Nephron (organoid): ENCODE data around the gene GSG1L.
A peak's percentile ranks its signal among the peaks of the same experiment; 100 is the strongest.

ENCODE experiments used
- H3K27ac Mint-ChIP-seq, 3 experiments: 2 replicates each; pipeline ENCODE4 v1.8.0; 2020; ENCODE audit warnings: mixed read lengths in 3 of 3, mild to moderate bottlenecking in 2 of 3, moderate library complexity in 1 of 3
- H3K27me3 Mint-ChIP-seq: 2 replicates; pipeline ENCODE4 v1.8.0; 2021; ENCODE audit warnings: low read depth, mild to moderate bottlenecking, moderate library complexity, mixed read lengths
- H3K36me3 Mint-ChIP-seq: 2 replicates; pipeline ENCODE4 v1.8.0; 2020; ENCODE audit warnings: low read depth, mixed read lengths
- H3K4me1 Mint-ChIP-seq: 2 replicates; pipeline ENCODE4 v1.8.0; 2020; ENCODE audit warnings: mixed read lengths
- H3K4me3 Mint-ChIP-seq, 3 experiments: 2 replicates each; pipeline ENCODE4 v1.8.0; 2020; ENCODE audit warnings: mild to moderate bottlenecking in 3 of 3, mixed read lengths in 3 of 3, moderate library complexity in 2 of 3
- H3K9me3 Mint-ChIP-seq: 2 replicates; pipeline ENCODE4 v1.8.0; 2020; ENCODE audit warnings: mixed read lengths
- TF ChIP-seq, protein P1 (sequence below), 3 experiments: fragments of 200-600 bp; sonication (generic); IDR thresholded peaks; one replicate each; pipeline ENCODE4 v1.5.0; 2021; ENCODE audit warnings: antibody characterized with exemption in 3 of 3; ENCODE audit not compliant: unreplicated experiment in 3 of 3

GSG1L gene

DNA sequence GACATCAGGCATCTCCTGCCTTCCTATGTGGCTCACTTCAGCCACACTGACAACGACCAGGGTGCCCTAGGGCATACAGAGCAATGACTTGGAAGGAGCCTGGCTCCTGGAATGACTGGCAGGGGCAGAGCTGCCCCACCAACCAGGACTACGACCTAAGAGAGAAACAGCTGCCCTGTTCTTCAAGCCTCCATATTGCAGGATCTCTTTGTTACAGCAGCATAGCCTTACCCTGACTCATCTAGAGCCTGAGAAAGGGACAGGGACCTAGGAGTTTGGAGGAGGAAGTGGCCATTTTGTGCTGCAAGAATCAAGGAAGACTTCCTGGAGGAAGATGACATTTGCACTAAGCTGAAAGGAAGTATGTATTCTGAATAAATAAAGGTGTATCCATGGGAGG, 49.6 kb downstream of the GSG1L start:
- Mint-ChIP-seq H3K27me3 (peaks cover 8% of the 10 kb centered on the region), H3K27ac (peak overlapping the region in 1 of 3 experiments; percentile 14), H3K9me3 (peaks cover 5% of the 10 kb centered on the region), H3K4me1 (peaks cover 33% of the 10 kb centered on the region), H3K36me3 (no peaks in the 10 kb centered on the region), H3K4me3 (no peak overlapping the region)
- TF ChIP-seq, protein P1, sequence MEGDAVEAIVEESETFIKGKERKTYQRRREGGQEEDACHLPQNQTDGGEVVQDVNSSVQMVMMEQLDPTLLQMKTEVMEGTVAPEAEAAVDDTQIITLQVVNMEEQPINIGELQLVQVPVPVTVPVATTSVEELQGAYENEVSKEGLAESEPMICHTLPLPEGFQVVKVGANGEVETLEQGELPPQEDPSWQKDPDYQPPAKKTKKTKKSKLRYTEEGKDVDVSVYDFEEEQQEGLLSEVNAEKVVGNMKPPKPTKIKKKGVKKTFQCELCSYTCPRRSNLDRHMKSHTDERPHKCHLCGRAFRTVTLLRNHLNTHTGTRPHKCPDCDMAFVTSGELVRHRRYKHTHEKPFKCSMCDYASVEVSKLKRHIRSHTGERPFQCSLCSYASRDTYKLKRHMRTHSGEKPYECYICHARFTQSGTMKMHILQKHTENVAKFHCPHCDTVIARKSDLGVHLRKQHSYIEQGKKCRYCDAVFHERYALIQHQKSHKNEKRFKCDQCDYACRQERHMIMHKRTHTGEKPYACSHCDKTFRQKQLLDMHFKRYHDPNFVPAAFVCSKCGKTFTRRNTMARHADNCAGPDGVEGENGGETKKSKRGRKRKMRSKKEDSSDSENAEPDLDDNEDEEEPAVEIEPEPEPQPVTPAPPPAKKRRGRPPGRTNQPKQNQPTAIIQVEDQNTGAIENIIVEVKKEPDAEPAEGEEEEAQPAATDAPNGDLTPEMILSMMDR (IDR thresholded peaks at IDR 0.05; ENCODE audit: unreplicated experiment in 3 of 3), result no peak

- Mint-ChIP-seq H3K36me3 (no peaks in the 10 kb centered on the region), H3K4me1 (peaks cover 33% of the 10 kb centered on the region), H3K9me3 (peaks cover 5% of the 10 kb centered on the region), H3K4me3 (no peak overlapping the region), H3K27ac (no peak overlapping the region), H3K27me3 (peaks cover 8% of the 10 kb centered on the region)
- TF ChIP-seq, protein P1 (IDR thresholded peaks at IDR 0.05; ENCODE audit: unreplicated experiment in 3 of 3), result no peak
These were observed 50.1 kb downstream of the GSG1L start for GRCh38 chr16:28013392-28013791.

- Mint-ChIP-seq H3K4me3 (peak overlapping the region in 1 of 3 experiments; percentile 38), H3K27me3 (peaks cover 8% of the 10 kb centered on the region), H3K4me1 (peaks cover 33% of the 10 kb centered on the region), H3K36me3 (no peaks in the 10 kb centered on the region), H3K9me3 (no peaks in the 10 kb centered on the region), H3K27ac (peak overlapping the region; percentile 84 to 96 (median 92))
- TF ChIP-seq, protein P1 (IDR thresholded peaks at IDR 0.05; ENCODE audit: unreplicated experiment in 3 of 3), result no peak
These were observed 51.5 kb downstream of the GSG1L start for GRCh38 chr16:28011971-28012445.

GRCh38 chr16:28011223-28011622, 52.3 kb downstream of the GSG1L start:
- no peaks in the 10 kb centered on the region for H3K9me3 Mint-ChIP-seq
- peaks cover 33% of the 10 kb centered on the region for H3K4me1 Mint-ChIP-seq
- peak overlapping the region; percentile 84 to 96 (median 92) for H3K27ac Mint-ChIP-seq
- no peaks in the 10 kb centered on the region for H3K36me3 Mint-ChIP-seq
- TF ChIP-seq, protein P1 (IDR thresholded peaks at IDR 0.05; ENCODE audit: unreplicated experiment in 3 of 3), result no peak
- H3K4me3 Mint-ChIP-seq, result peak overlapping the region in 1 of 3 experiments; percentile 38
- peaks cover 8% of the 10 kb centered on the region for H3K27me3 Mint-ChIP-seq

GRCh38 chr16:28010671-28011070, 52.8 kb downstream of the GSG1L start:
- Mint-ChIP-seq H3K4me1 (peaks cover 33% of the 10 kb centered on the region), H3K4me3 (no peak overlapping the region), H3K27me3 (peaks cover 8% of the 10 kb centered on the region), H3K9me3 (no peaks in the 10 kb centered on the region), H3K27ac (peak overlapping the region; percentile 84 to 96 (median 92)), H3K36me3 (no peaks in the 10 kb centered on the region)
- TF ChIP-seq, protein P1 (IDR thresholded peaks at IDR 0.05; ENCODE audit: unreplicated experiment in 3 of 3), result no peak
